Stimulated activated CD8-positive, alpha-beta memory T cell treated with anti-CD3 and anti-CD28 coated beads, Interleukin-12 subunit alpha, Interleukin-12 subunit beta, amount 100 ng/mL, for 4 hours (primary cell): ENCODE measurements around the gene ITLN2.
A peak's percentile ranks its signal among the peaks of the same experiment; 100 is the strongest.
"Not testable (repeated sequence)": the region's sequence is repeated elsewhere in the genome, so short reads cannot be mapped to it uniquely, and the experiment has no call there.

ENCODE experiments used
- DNase-seq: peaks from one replicate; pipeline ENCODE4 v3.0.0-alpha.2; 2020; ENCODE audit warnings: low read depth

Gene ITLN2

DNA sequence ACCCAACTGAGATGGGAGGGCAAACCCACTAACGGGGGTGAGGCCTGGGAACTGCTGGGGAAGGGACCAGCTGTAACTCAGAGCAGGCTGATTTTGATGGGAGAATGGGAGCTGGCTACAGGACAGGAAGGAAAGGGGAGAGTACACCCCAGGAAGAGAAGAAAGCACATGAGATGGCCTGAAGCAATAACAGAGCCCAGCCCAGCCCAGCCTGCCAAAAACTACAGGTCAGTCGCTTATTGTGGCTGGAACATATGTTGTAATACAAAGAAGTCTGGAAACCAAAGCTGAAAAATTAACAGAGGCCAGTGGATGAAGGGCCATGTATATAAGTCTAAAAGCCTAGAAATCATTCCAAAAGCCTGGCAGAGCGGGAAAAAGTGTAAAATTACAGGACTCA is 1.6 kb downstream of the ITLN2 start:
- DNase-seq, result no peak

DNA sequence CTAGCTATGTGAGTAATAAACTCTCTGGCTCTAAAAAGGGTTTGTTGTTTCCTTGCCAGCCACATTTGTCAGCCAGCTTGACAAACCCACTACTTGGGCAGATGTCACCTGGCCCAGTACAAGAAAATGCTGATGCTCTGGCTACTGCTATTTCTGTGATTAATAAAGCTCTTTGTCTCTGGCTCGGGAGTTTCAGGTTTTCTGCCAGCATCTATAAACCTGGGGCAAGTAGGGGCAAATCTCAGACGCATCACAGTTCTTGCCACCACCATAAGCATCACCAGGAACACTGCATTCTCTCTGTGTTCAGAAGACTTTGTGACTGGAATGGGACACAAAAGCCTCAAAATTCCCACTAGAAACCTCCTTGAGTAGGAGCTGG is 2.5 kb downstream of the ITLN2 start:
- DNase-seq, result no peak

DNA sequence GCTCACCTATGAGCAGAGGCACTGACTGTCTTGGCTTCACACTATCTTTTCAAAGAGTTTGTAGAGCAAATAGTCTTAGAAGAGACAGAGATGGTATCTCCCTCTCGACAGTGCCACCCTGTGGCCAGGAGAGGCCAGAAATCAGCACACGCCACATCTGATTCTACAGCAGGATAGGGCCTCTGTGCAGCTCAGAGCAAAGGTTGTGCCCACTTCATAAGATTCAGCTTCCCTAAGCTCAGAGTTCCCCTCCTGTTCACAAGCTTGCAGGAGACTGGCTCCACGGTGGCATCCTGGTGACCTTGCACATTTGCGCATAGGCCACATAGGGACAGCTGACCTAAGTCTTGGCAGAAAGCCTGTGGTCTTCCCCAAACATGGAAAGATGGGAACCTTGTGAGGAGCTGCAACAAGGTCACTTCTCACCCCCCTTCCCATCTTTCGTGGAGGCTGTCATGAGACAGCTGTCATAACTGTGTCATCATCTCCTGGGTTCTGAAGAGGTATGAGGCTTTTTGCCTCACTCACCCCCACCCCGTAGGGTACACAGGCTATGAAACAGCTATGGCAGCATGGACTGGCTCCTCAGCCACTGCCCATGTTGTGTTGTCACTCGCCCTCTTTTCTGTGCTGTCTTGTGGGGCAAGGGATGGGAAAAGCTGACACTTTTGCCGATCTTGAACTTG is 3.0 kb downstream of the ITLN2 start:
- peak; percentile 47 for DNase-seq

DNA sequence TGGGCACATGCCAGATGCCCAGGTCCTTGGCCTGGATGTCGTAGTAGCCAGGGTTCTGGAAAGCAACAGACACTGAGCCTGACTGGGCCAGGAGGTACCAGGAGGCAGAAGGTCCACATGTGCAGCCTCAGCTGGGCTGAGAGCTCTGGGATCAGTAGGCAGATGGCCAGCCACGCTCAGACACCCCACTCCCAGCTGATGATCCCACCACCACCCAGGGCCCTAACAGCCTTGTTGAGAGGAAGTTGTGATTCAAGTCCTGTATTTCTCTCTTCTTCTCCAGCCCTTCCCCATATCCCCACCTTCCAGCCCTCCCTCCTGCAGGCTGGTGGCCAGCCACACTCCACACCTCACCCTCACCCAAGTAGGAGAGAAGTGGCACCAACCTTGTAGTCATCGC is 4.0 kb downstream of the ITLN2 start:
- DNase-seq, result no peak

DNA sequence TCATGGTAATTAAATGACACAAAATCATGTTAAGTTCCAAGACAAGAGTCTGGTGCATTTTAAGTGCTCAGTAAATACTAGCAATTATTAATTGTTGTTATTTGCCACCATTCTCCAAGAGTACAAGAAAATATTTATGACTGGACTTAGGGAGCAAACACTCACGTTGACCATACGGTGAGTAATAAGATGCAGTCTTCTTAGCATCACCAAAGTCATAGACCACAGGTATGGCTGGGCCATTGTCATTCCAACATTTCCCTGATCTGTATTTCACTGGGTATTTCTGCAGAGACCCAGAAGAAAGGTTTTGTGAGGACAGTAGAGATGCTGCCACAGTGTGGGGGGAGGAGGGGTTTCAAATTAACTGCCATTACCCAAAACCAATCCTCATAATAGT is 4.7 kb downstream of the ITLN2 start:
- DNase-seq, result no peak

DNA sequence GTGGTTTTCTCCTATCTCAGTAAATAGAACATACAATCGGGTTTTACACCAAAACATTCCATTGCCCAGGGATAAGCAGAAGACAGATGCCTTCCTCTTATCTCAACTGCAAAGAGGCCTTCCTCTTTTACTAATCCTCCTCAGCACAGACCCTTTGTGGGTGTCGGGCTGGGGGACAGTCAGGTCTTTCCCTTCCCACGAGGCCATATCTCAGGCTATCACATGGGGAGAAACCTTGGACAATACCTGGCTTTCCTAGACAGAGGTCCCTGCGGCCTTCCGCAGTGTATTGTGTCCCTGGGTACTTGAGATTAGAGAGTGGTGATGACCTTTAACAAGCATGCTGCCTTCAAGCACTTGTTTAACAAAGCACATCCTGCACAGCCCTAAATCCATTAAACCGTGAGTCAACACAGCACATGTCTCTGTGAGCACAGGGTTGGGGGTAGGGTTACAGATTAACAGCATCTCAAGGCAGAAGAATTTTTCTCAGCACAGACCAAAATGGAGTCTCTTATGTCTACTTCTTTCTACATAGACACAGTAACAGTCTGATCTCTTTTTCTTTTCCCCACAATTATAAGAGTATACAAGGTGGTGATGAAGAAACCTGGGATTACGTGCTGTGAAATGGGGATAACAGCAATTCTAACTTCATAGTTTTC is 5.3 kb downstream of the ITLN2 start:
- not testable (repeated sequence) for DNase-seq

DNA sequence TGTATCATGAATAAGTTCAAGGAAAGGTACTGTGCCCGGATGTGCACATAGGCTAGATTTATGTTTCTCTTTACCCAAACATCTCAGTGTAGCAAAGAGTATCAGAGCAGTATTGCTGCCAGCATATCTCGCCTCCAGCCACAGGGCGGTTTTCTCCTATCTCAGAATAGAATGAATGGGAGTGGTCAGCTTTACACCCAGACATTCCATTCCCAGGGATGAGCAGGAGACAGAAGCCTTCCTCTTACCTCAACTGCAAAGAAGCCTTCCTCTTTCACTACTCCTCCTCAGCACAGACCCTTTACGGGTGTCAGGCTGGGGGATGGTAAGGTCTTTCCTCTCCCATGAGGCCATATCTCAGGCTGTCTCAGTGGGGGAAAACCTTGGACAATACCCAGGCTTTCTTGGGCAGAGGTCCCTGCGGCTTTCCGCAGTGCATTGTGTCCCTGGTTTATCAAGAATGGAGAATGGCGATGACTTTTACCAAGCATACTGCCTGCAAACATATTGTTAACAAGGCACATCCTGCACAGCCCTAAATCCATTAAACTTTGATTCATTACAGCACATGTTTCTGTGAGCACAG is 7.3 kb downstream of the ITLN2 start:
- DNase-seq, result not testable (repeated sequence)

DNA sequence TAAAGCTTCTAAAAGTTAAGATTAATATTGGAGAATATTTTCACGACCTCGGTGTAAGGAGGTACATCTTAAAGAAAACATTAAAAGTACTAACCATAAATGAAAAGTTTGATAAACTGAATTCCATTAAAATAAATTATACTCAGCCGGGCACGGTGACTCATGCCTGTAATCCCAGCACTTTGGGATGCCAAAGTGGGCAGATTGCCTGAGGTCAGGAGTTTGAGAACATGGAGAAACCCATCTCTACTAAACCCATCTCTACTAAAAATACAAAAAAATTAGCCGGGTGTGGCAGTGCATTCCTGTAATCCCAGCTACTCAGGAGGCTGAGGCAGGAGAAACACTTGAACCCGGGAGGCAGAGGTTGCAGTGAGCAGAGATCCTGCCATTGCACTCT is 8.7 kb downstream of the ITLN2 start:
- not testable (repeated sequence) for DNase-seq

DNA sequence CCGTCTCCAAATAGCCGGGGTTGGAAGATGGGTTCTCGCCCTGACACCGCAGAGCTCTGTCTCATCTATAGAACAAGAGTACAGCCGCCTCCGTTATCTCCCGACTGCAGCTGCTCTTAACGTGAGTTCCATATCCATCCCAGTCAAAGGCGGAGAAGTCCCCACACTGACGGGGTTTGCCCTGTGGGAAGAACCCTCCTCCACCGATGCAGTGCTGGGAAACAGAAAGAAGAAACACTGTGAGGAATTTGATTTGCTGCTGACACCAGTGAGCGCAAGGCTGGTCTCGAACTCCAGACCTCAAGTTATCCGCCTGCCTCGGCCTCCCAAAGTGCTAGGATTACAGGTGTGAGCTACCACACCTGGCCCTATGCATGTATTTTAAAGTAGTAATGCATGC is 9.5 kb downstream of the ITLN2 start:
- no peak for DNase-seq

DNA sequence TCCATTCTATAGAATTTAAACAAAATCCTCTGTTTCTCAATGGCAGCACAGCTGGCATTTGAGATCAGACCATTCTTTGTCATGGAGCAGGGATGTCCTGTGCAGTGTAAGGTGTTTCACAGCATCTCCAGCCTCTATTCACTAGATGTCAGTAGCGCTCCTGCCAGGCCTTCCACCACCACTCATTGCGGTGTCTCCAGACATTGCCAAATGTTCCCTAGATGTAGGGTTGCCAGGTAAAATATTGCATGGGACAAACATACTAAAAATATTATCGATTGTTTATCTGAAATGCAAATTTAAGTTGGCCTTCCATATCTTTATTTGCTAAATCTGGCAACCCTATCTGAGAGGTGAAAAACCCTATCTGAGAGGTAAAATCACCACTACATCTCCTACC is 11.7 kb downstream of the ITLN2 start:
- DNase-seq, result no peak

DNA sequence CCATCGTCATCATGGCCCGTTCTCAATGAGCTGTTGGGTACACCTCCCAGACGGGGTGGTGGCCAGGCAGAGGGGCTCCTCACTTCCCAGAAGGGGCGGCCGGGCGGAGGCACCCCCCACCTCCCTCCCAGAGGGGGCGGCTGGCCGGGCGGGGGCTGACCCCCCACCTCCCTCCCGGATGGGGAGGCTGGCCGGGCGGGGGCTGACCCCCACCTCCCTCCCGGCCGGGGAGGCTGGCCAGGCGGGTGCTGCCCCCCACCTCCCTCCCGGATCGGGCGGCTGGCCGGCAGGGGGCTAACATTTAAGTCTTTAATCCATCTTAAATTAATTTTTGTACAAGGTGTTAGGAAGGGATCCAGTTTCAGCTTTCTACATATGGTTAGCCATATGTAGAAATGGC is 17.9 kb downstream of the ITLN2 start:
- DNase-seq, result not testable (repeated sequence)

DNA sequence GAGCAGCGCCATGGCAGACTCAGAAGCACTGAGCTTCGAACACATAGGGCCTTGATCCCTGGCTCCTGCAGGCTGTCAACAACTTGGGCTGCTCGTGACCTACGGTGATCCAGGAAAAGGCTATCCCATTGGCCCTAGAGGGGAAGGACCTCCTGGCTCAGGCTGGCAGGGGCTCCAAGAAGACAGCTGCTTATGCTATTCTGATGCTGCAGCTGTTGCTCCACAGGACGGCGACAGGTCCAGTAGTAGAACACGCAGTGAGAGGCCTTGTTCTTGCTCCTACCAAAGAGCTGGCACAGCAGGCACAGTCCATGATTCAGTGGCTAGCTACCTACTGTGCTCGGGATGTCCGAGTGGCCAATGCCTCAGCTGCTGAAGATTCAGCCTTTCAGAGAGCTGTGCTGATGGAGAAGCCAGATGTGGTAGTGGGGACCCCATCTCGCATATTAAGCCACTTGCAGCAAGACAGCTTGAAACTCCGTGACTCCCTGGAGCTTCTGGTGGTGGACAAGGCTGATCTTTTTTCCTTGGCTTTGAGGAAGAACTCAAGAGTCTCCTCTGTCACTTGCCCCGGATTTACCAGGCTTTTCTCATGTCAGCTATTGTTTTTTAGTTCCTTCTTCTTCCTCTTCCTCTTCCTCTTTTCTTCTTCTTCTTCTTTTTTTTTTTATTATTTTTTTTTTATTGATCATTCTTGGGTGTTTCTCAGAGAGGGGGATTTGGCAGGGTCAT is 18.9 kb downstream of the ITLN2 start:
- no peak for DNase-seq

DNA sequence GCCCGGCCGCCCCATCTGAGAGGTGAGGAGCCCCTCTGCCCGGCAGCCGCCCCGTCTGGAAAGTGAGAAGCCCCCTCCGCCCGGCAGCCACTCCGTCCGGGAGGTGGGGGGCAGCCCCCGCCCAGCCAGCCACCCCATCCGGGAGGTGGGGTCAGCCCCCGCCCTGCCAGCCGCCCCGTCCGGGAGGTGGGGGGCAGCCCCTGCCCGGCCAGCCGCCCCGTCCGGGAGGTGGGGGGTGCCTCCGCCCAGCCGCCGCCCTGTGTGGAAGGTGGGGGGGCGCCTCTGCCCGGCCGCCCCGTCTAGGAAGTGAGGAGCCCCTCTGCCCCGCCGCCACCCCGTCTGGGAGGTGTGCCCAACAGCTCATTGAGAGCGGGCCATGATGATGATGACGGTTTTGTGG is 21.3 kb downstream of the ITLN2 start:
- DNase-seq, result not testable (repeated sequence)

DNA sequence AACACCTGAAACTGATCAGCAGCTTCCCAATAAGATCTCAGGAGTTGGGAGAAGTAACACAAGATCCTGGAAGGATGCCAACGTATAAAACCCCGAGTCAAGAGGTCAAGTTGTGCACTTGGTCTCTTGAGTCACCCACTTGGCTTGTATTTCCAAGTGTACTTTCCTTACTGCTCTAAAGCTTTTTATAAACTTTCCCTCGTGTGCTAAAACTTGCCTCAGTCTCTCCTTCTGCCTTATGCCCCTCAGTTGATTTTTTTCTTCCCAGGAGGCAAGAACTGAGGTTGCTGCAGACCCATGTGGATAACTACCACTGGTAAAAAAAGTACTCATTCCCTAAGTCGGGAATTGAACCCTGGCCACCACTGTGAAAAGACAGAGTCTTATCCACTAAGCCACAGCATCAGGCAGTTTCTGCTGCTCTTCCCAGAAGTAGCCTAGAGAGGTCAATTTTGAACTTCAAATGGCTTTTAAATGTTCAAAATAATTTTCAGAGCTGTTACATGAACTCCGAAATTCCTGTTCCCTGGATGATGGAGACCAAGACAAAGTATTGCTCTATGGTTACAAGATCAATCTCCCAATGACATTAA is 28.9 kb downstream of the ITLN2 start:
- no peak for DNase-seq

DNA sequence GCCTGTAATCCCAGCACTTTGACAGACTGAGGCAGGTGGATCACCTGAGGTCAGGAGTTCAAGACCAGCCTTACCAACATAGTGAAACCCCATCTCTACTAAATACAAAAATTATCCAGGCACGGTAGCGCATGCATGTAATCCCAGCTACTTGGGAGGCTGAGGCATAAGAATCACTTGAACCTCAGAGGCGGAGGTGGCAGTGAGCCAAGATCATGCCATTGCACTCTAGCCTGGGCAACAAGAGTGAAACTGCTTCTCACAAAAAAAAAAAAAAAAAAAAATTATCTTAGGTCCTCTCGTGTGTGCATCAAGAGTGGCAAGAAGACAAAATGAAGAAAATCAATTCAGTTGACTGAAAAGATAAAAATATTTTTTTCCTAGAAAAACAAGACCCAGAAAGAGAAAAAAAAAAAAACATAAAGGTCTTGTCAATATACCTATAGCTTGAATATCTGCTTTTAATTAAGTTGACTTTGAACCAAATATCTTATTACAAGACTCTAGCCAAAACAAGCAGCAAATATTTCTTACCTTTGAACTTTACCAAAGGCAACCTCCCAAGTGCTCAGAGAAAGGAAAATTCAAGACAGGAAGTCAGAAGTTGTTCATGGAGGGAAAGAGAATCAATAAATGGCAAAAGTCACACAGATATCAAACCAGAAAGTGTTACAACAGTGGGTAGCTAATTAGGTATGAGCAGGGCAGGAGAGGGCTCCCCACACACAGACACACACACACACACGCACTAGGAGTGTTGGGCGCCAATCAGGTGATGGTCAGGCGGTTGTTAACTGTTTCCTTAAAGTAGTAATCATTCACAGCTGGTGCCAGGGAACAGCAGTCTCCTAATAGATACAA is 29.6 kb downstream of the ITLN2 start:
- DNase-seq, result no peak

DNA sequence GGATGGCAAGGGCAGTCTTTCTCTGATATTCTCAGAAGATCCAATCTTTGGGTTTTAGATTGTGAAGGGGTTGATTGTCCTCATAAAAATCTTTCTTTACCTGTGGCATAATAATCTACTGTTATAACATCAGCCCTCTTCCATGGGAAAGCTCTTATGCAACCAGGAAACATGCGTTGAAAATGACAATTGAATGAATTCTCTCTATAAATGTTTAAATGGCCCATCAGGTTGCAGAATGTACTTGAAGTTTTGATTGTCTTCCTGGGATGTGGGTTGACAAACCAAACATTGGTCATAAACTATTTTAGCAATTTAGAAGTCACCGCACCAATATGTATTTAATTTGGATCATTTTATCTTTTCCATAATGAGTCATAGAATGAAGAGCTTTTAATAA is 37.9 kb downstream of the ITLN2 start:
- no peak for DNase-seq

DNA sequence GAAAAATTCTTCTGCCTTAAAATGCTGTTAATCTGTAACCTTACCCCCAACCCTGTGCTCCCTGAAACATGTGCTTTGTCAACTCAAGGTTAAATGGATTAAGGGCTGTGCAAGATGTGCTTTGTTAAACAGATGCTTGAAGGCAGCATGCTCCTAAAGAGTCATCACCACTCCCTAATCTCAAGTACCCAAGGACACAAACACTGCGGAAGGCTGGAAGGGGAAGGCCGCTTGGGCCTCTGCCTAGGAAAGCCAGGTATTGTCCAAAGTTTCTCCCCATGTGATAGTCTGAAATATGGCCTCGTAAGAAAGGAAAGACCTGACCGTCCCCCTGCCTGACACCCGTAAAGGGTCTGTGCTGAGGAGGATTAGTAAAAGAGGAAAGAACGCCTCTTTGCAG is 41.4 kb downstream of the ITLN2 start:
- DNase-seq, result not testable (repeated sequence)

DNA sequence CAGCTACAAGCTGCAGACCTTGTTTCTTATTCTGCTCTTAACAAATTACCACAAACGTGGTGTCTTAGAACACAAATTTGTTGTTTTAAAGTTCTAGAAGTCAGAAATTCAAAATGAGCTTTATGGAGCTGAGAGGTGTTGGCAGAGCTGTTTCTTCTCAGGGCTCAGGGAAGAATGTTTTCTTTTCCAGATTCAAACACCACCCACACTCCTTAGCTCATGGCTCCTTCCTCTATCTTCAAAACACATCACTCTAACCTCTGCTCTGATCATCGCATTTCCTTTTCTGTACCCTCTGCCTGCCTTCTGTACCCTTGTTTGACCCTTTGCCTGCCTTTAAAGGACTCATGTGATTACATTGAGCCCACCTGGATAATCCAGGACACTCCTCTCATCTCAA is 42.7 kb downstream of the ITLN2 start:
- no peak for DNase-seq

DNA sequence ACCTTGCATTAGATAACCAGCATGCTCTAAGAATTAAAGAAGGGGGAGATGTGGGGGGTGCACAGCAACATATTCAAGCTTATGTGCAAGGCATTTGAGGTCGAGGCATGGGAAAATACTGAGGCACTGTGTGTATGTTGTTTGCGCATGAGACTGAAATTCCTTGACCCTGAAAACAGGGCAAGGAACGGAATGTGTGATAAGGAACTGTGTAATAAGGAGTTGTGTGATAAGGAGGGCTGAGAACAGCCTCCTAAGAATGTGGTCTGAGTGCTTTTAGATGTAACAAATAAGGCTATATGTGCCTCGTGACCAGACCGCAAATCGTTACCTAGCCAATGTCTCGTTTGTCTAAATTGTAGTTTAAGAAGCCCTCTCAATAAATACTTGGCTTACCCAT is 43.2 kb downstream of the ITLN2 start:
- no peak for DNase-seq

DNA sequence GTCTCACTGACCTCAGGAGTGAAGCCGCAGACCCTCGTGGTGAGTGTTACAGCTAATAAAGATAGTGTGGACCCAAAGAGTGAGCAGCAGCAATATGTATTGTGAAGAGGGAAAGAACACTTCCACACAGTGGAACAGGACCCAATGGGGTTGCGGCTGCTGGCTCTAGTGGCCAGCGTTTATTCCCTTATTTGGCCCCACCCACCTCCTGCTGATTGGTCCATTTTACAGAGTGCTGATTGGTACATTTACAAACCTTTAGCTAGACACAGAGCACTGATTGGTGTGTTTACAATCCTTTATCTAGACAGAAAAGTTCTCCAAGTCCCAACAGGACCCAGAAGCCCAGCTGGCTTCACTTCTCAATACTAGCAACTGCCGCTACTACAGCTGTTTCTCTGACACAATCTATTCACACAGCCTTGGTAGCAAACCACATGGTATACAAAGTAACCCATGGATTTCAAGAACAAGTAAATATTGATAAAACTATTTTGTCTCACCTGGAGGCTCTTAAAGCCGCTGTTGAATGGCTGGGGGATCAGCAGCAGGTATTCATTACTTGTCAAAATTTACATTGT is 44.3 kb downstream of the ITLN2 start:
- no peak for DNase-seq

DNA sequence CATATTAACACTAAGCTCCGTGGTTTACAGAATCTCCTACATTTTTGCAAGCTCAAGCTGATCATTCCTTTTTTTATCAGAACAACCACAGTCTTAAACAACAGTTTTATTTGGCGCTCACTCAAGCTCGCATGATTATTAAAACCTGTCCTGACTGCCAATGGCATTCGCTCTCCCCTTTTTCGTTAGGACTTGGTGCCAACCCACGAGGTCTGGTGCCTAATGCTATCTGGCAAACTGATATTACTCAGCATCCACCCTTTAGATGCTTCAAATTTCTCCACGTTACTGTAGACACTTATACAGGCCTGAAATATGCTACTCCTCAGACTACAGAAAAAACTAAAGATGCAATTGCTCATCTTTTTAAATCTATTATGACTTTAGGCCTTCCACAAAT is 46.6 kb downstream of the ITLN2 start:
- DNase-seq, result no peak
